ENCODE data around the gene RSRC1.

DNA sequence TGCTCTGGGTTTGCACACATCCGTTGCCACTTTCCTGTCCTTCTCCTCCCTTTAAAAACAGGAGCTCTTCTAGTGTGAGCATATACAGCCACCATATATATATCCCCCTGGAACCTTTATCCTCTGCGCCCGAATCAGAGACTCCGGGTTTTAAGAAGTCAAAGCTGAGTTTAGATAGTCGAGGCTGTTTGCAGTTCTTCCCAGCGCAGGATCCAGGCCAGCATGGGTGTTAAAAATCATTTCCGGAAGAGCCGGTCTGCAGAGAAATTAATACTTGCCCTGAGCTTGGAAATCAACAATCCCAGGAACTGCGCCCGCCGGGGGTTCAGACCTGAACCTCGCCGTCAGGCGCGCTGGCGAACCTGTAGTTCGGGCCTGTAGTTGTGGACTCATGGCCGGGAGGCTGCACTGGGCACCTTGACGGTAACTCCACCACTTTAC, 6.0 kb upstream of the RSRC1 start:
- TF ChIP-seq, protein P1, sequence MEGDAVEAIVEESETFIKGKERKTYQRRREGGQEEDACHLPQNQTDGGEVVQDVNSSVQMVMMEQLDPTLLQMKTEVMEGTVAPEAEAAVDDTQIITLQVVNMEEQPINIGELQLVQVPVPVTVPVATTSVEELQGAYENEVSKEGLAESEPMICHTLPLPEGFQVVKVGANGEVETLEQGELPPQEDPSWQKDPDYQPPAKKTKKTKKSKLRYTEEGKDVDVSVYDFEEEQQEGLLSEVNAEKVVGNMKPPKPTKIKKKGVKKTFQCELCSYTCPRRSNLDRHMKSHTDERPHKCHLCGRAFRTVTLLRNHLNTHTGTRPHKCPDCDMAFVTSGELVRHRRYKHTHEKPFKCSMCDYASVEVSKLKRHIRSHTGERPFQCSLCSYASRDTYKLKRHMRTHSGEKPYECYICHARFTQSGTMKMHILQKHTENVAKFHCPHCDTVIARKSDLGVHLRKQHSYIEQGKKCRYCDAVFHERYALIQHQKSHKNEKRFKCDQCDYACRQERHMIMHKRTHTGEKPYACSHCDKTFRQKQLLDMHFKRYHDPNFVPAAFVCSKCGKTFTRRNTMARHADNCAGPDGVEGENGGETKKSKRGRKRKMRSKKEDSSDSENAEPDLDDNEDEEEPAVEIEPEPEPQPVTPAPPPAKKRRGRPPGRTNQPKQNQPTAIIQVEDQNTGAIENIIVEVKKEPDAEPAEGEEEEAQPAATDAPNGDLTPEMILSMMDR (IDR thresholded peaks at IDR 0.05), result no peak
- TF ChIP-seq POLR2AphosphoS5 (IDR thresholded peaks at IDR 0.05; ENCODE audit: insufficient read depth in 1 of 2, low read depth in 1 of 2), result no peak
